IMR-90 (cell line): ENCODE results near the gene SORCS1. TPM values are rescaled to one million over a fixed set of nuclear protein-coding genes. Genes with fewer than 3 reads are reported as not detected.

Experiments
- ATAC-seq: fragments of 200-7000 bp; cut with Tn5 transposase; 2 replicates; pipeline ENCODE4 v1.9.1; 2020; ENCODE audit warnings: low read depth, mild to moderate bottlenecking, moderate library complexity
- BruUV-seq: library from RNA; stranded (reverse); fragments of 400-500 nt; replicated peaks from 2 replicates; lab custom pipeline; 2021; lab: Mats Ljungman, UMichigan
- CTCF ChIA-PET: fragments of 300-600 bp; formaldehyde crosslinking; extraction: SDS; loops from one replicate; lab custom pipeline; 2021; ENCODE audit warnings: antibody characterized with exemption; lab: Yijun Ruan, JAX
- POLR2A ChIA-PET: fragments of 300-600 bp; sonication (Branson Sonifier 250); formaldehyde crosslinking; loops from one replicate; lab custom pipeline; 2022; ENCODE audit warnings: antibody characterized with exemption; ENCODE audit not compliant: unreplicated experiment; lab: Charles Lee
- DNase-seq: peaks from one replicate; pipeline ENCODE4 v3.0.0; 2013
- H2AFZ ChIP-seq: replicated peaks from 2 replicates; pipeline ENCODE3; 2013; ENCODE audit warnings: low read length, mild to moderate bottlenecking; ENCODE audit not compliant: poor library complexity
- H2AK5ac ChIP-seq: 2 replicates; pipeline ENCODE4 v1.6.1; 2013; ENCODE audit warnings: low read depth, low read length, inconsistent platforms
- H2AK9ac ChIP-seq: replicated peaks from 2 replicates; pipeline ENCODE3; 2013; ENCODE audit warnings: mild to moderate bottlenecking, low read depth, low read length, moderate library complexity; ENCODE audit not compliant: poor library complexity
- H2BK120ac ChIP-seq: 2 replicates; pipeline ENCODE4 v1.6.1; 2013; ENCODE audit warnings: low read depth, low read length, inconsistent platforms
- H2BK15ac ChIP-seq: 3 replicates; pipeline ENCODE4 v1.6.1; 2013; ENCODE audit warnings: low read depth, low read length, inconsistent platforms
- H2BK20ac ChIP-seq: 2 replicates; pipeline ENCODE4 v1.6.1; 2013; ENCODE audit warnings: low read depth, mild to moderate bottlenecking, inconsistent platforms, low read length, moderate library complexity
- H2BK5ac ChIP-seq: 2 replicates; pipeline ENCODE4 v1.6.1; 2013; ENCODE audit warnings: mild to moderate bottlenecking, low read depth, low read length, inconsistent platforms; ENCODE audit not compliant: poor library complexity, severe bottlenecking
- H3K14ac ChIP-seq: replicated peaks from 2 replicates; pipeline ENCODE4 v1.6.1; 2013; ENCODE audit warnings: low read depth, low read length, inconsistent platforms
- H3K18ac ChIP-seq: 2 replicates; pipeline ENCODE4 v1.6.1; 2013; ENCODE audit warnings: low read depth, low read length, control low read depth
- H3K23ac ChIP-seq: 2 replicates; pipeline ENCODE4 v1.6.1; 2013; ENCODE audit warnings: low read depth, low read length, inconsistent platforms
- H3K27ac ChIP-seq: 2 replicates; pipeline ENCODE4 v1.5.1; 2013; ENCODE audit warnings: mild to moderate bottlenecking, control low read depth, low read length; ENCODE audit not compliant: insufficient read depth
- H3K27me3 ChIP-seq: 2 replicates; pipeline ENCODE4 v1.6.1; 2013; ENCODE audit warnings: low read length; ENCODE audit not compliant: control insufficient read depth, insufficient read depth
- H3K36me3 ChIP-seq: 2 replicates; pipeline ENCODE4 v1.6.1; 2013; ENCODE audit warnings: low read length, mixed read lengths; ENCODE audit not compliant: control insufficient read depth, insufficient read depth
- H3K4ac ChIP-seq: 2 replicates; pipeline ENCODE4 v1.6.1; 2013; ENCODE audit warnings: low read depth, low read length, inconsistent platforms
- H3K4me1 ChIP-seq: 2 replicates; pipeline ENCODE4 v1.6.1; 2013; ENCODE audit warnings: low read length, mixed read lengths; ENCODE audit not compliant: control insufficient read depth, insufficient read depth
- H3K4me2 ChIP-seq: 2 replicates; pipeline ENCODE4 v1.6.1; 2013; ENCODE audit warnings: low read depth, mild to moderate bottlenecking, control low read depth, low read length, moderate library complexity
- H3K4me3 ChIP-seq: 2 replicates; pipeline ENCODE4 v1.5.1; 2013; ENCODE audit warnings: low read depth, mild to moderate bottlenecking, control low read depth, low read length, moderate library complexity; ENCODE audit not compliant: insufficient read depth
- H3K56ac ChIP-seq: 2 replicates; pipeline ENCODE4 v1.6.1; 2013; ENCODE audit warnings: low read length, inconsistent platforms; ENCODE audit not compliant: insufficient read depth; ENCODE audit errors: extremely low read depth
- H3K79me1 ChIP-seq, 2 experiments: 2 replicates each; pipeline ENCODE4 v1.6.1; 2013; ENCODE audit warnings: low read length in 2 of 2, inconsistent platforms in 1 of 2, low read depth in 1 of 2
- H3K9ac ChIP-seq: 2 replicates; pipeline ENCODE4 v1.6.1; 2013; ENCODE audit warnings: low read depth, low read length, control low read depth
- H3K9me1 ChIP-seq: 2 replicates; pipeline ENCODE4 v1.6.1; 2013; ENCODE audit warnings: low read length, inconsistent platforms; ENCODE audit not compliant: insufficient read depth
- H3K9me3 ChIP-seq: 2 replicates; pipeline ENCODE4 v1.6.1; 2013; ENCODE audit warnings: low read length; ENCODE audit not compliant: control insufficient read depth, insufficient read depth
- H4K20me1 ChIP-seq: 2 replicates; pipeline ENCODE4 v1.6.1; 2013; ENCODE audit warnings: low read length, inconsistent platforms; ENCODE audit not compliant: insufficient read depth
- H4K5ac ChIP-seq: 2 replicates; pipeline ENCODE4 v1.6.1; 2013; ENCODE audit warnings: mild to moderate bottlenecking, low read depth, low read length, control low read depth
- H4K8ac ChIP-seq, 2 experiments: 2 replicates each; pipeline ENCODE4 v1.6.1; 2013; ENCODE audit warnings: low read depth in 2 of 2, low read length in 2 of 2, control low read depth in 1 of 2, inconsistent platforms in 1 of 2
- H4K91ac ChIP-seq: 2 replicates; pipeline ENCODE4 v1.6.1; 2013; ENCODE audit warnings: low read depth, low read length, inconsistent platforms; ENCODE audit not compliant: insufficient read depth
- CEBPB ChIP-seq: IDR thresholded peaks from 2 replicates; pipeline ENCODE4 v1.6.1; 2012; ENCODE audit warnings: low read depth, low read length, improper control_type of control experiment
- dilution Hi-C: fragments of 300-500 bp; cut with HindIII; formaldehyde crosslinking; loops from one replicate; pipeline ENCODE4 v1.14.3; 2018; ENCODE audit warnings: low sequenced_read_pairs; ENCODE audit not compliant: unreplicated experiment
- in situ Hi-C: fragments of 300-500 bp; cut with MboI; formaldehyde crosslinking; loops from 3 replicates; pipeline ENCODE4 v1.14.3; 2019; ENCODE audit warnings: low sequenced_read_pairs, inconsistent platforms, mixed read lengths
- intact Hi-C: fragments of 100-400 bp; cut with micrococcal nuclease; formaldehyde crosslinking; loops from 2 replicates; pipeline ENCODE4 v1.10.0; 2022
- polyA plus RNA-seq, 3 experiments: library from polyadenylated mRNA; depleted of rRNA; stranded (reverse); fragments of >200 nt; gene quantifications; 2 replicates each; pipeline ENCODE4 v1.2.3, GENCODE V29; 2012; ENCODE audit warnings: low replicate concordance in 1 of 3
- total RNA-seq: library from RNA; depleted of rRNA; stranded (reverse); fragments of >200 nt; gene quantifications from 2 replicates; pipeline ENCODE4 v1.2.3, GENCODE V29; 2012

SORCS1 gene
- total and polyA plus RNA-seq, 2 of the 4 experiments (the other 2 are of a cell fraction): under 0.01 TPM; not detected in 1

GRCh38 chr10:107139237-107139636 lies 25.3 kb downstream of the SORCS1 start:
- Histone ChIP-seq H3K4ac (no peak overlapping the region), H4K91ac (no peak overlapping the region), H3K79me1 (no peaks in the 10 kb centered on the region), H3K9ac (no peak overlapping the region), H2AFZ (no peak overlapping the region), H3K27me3 (no peaks in the 10 kb centered on the region), H3K14ac (no peak overlapping the region), H2BK15ac (no peak overlapping the region), H2AK5ac (no peak overlapping the region), H3K9me1 (no peaks in the 10 kb centered on the region), H3K27ac (no peak overlapping the region), H3K18ac (no peak overlapping the region), H3K4me1 (no peaks in the 10 kb centered on the region), H2BK5ac (no peak overlapping the region), H2AK9ac (no peak overlapping the region), H4K8ac (no peak overlapping the region), H4K5ac (no peak overlapping the region), H3K9me3 (peaks cover 14% of the 10 kb centered on the region), H2BK20ac (no peak overlapping the region), H3K36me3 (no peaks in the 10 kb centered on the region), H2BK120ac (no peak overlapping the region), H3K4me3 (no peak overlapping the region), H4K20me1 (no peaks in the 10 kb centered on the region), H3K56ac (no peak overlapping the region), H3K4me2 (no peak overlapping the region), H3K23ac (no peak overlapping the region)
- dilution Hi-C loops (no loop called here), intact Hi-C loops (no loop called here), in situ Hi-C loops (no loop called here)
- POLR2A ChIA-PET: no interaction called here
- DNase-seq (no peak), ATAC-seq (no peak)
- BruUV-seq: no TSS peak
- CTCF ChIA-PET: interaction anchor here (0.5 kb wide), 1 partner anchor 1065 kb away, joined by 3 read pairs; no protein-coding TSS in a partner anchor
- no peak for TF ChIP-seq CEBPB
